DMS153 treated with DMSO at 0.1 percent for 48 hours (cell line): ENCODE results near the gene CFAP92.

Experiments
- DNase-seq: peaks from one replicate; lab custom pipeline; 2025; ENCODE audit not compliant: unreplicated experiment; lab: John Stamatoyannopoulos, UW

CFAP92 gene

GRCh38 chr3:128993461-128994172 is at the start of gene CFAP92:
Gene CFAP92 (minus strand): TSS chr3:128994076. CDS start chr3:128993304, 772 bp downstream.
- DNase-seq: peak; percentile 81

- no peak for DNase-seq
Observed at GRCh38 chr3:129040579-129041300, 46.9 kb upstream of the CFAP92 start.

GRCh38 chr3:129040039-129040336 is 46.1 kb upstream of the CFAP92 start:
- no peak for DNase-seq

GRCh38 chr3:129039271-129040038 is 45.6 kb upstream of the CFAP92 start:
- peak; percentile 56 for DNase-seq

GRCh38 chr3:129038121-129038855 is 44.4 kb upstream of the CFAP92 start:
- DNase-seq: no peak

GRCh38 chr3:129037093-129037419 is 43.2 kb upstream of the CFAP92 start:
- no peak for DNase-seq

- DNase-seq: no peak
Observed at GRCh38 chr3:129036222-129037092, 42.6 kb upstream of the CFAP92 start.

- no peak for DNase-seq
Observed at GRCh38 chr3:129035360-129036221, 41.7 kb upstream of the CFAP92 start.

- DNase-seq: no peak
Observed at GRCh38 chr3:129034642-129035041, 40.8 kb upstream of the CFAP92 start.

- DNase-seq: no peak
Observed at GRCh38 chr3:129033633-129034321, 39.9 kb upstream of the CFAP92 start.

- no peak for DNase-seq
Observed at GRCh38 chr3:129033151-129033550, 39.3 kb upstream of the CFAP92 start.

- no peak for DNase-seq
Observed at GRCh38 chr3:129032716-129033115, 38.8 kb upstream of the CFAP92 start.

- DNase-seq: no peak
Observed at GRCh38 chr3:129031476-129032215, 37.8 kb upstream of the CFAP92 start.

GRCh38 chr3:129030611-129031010 is 36.7 kb upstream of the CFAP92 start:
- no peak for DNase-seq

GRCh38 chr3:129028866-129029265 is 35.0 kb upstream of the CFAP92 start:
- no peak for DNase-seq

GRCh38 chr3:129027544-129027880 is 33.6 kb upstream of the CFAP92 start:
- no peak for DNase-seq

GRCh38 chr3:129026728-129027543 is 33.1 kb upstream of the CFAP92 start:
- DNase-seq: peak; percentile 88
